Pancreas (tissue), 10 donors: ENCODE data around the gene NSUN6. TPM values are rescaled to one million over a fixed set of nuclear protein-coding genes. Genes with fewer than 3 reads are reported as not detected.
A peak's percentile ranks its signal among the peaks of the same experiment; 100 is the strongest.
"Not testable (repeated sequence)": the region's sequence is repeated elsewhere in the genome, so short reads cannot be mapped to it uniquely, and the experiment has no call there.

Experiments used
- ATAC-seq, 4 donors: fragments of 200-7000 bp; cut with Tn5 transposase; one replicate each; pipeline versions ENCODE4 v1.8.0 to v1.9.1; 2020; ENCODE audit warnings: mild to moderate bottlenecking in 4 of 4, moderate library complexity in 4 of 4
- DNase-seq, 6 donors: peaks; one replicate each; pipeline ENCODE4 v3.0.0-alpha.2; 2020
- FAIRE-seq: peaks from 2 replicates; lab custom pipeline; 2012; peaks lifted over from hg19 to GRCh38; lab: Jason Lieb, UNC
- H3K27ac ChIP-seq, 4 donors: fragments of 200-600 bp; sonication (generic); 1 replicate in 3 of 4; 2 replicates in 1 of 4; pipeline versions ENCODE4 v1.5.0 to v1.8.0; 2020
- H3K27me3 ChIP-seq, 4 donors: fragments of 200-600 bp; one replicate each; pipeline ENCODE4 v1.8.0; 2021
- H3K36me3 ChIP-seq, 3 donors: fragments of 200-600 bp; sonication (generic) in 1 of 3; one replicate each; pipeline versions ENCODE4 v1.5.0 to v1.8.0; 2020 to 2021
- H3K4me1 ChIP-seq, 3 donors: fragments of 200-600 bp; one replicate each; pipeline ENCODE4 v1.8.0; 2021
- H3K4me3 ChIP-seq, 4 donors: fragments of 200-600 bp; sonication (generic) in 2 of 4; one replicate each; pipeline versions ENCODE4 v1.5.0 to v1.8.0; 2020 to 2021
- H3K9me3 ChIP-seq, 4 donors: fragments of 200-600 bp; one replicate each; pipeline ENCODE4 v1.8.0; 2021
- CTCF ChIP-seq, 4 donors: fragments of 200-600 bp; sonication (generic) in 3 of 4; IDR thresholded peaks; one replicate each; pipeline versions ENCODE4 v1.5.0 to v1.8.0; 2021; ENCODE audit warnings: antibody characterized with exemption in 4 of 4
- WGBS, 2 donors: extraction: QIAGEN DNeasy Blood & Tissue Kit; methylation state at CpG; one replicate each; pipeline ENCODE4 v1.1.7; 2013; 5-methylcytosine and 5-hydroxymethylcytosine counted together
- intact Hi-C, 3 donors: fragments of 100-400 bp; cut with DNase I; formaldehyde crosslinking; loops; one replicate each; pipeline versions ENCODE4 v1.11.1 to v1.14.2; 2022
- polyA plus RNA-seq, 2 donors: library from polyadenylated mRNA; stranded (reverse); fragments of 200-250 nt; gene quantifications; one replicate each; pipeline ENCODE4 v1.2.3, GENCODE V29; 2013
- total RNA-seq, 6 donors: library from RNA; stranded (reverse); fragmentation: NEBNext Ultra II Directional in 4 of 6; extraction: Animal tissue kit (Norgen Biotek cat#: 25700) in 4 of 6; gene quantifications; one replicate each; pipeline versions ENCODE4 v1.2.1 to v1.2.4, GENCODE V29; 2021 to 2023
- donor health status: healthy with polysubstance abuse.
- donor health status: DM: no; HTN: no; CAD: no; lungs with moderate emphysema.
- donor health status: DM: no; HTN: no; CAD: no.
- donor health status: control.
- donor health status: control.
- donor health status: Bipolar disorder and iron deficiency.
- donor health status: DM: yes; HTN: yes; CAD: no.
- donor health status: DM: no; HTN: no; CAD: no.
- donor health status: DM: no; HTN: no; CAD: no.
- donor health status: DM: yes; HTN: yes; CAD: no.

NSUN6 gene
- total and polyA plus RNA-seq, 8 donors: 7.3 to 16.5 (median 8.5) TPM

GRCh38 chr10:18647945-18648344 is 3.4 kb downstream of the NSUN6 start:
- intact Hi-C loops: no loop called here
- Histone ChIP-seq H3K4me3 (no peak overlapping the region), H3K9me3 (no peaks in the 10 kb centered on the region), H3K27me3 (no peaks in the 10 kb centered on the region), H3K27ac (no peak overlapping the region), H3K4me1 (peaks cover 0 to 12% (median 3%) of the 10 kb centered on the region in 3 donors), H3K36me3 (peaks cover 0 to 5% (median 0%) of the 10 kb centered on the region in 3 donors)
- DNase-seq: no peak
- ATAC-seq: no peak
- WGBS, 2 donors: 93 to 98% methylated on average over 3 of the region's 3 CpGs
- TF ChIP-seq CTCF (IDR thresholded peaks at IDR 0.05): no peak
- no peak for FAIRE-seq

GRCh38 chr10:18647151-18647550 is 4.2 kb downstream of the NSUN6 start:
- Histone ChIP-seq H3K9me3 (no peaks in the 10 kb centered on the region), H3K4me3 (no peak overlapping the region), H3K36me3 (peaks cover 0 to 5% (median 0%) of the 10 kb centered on the region in 3 donors), H3K4me1 (peaks cover 0 to 10% (median 2%) of the 10 kb centered on the region in 3 donors), H3K27ac (no peak overlapping the region), H3K27me3 (no peaks in the 10 kb centered on the region)
- no peak for TF ChIP-seq CTCF (IDR thresholded peaks at IDR 0.05)
- ATAC-seq (no peak), DNase-seq (no peak), FAIRE-seq (no peak)
- 94 to 95% methylated on average over 2 of the region's 2 CpGs for WGBS, 2 donors
- intact Hi-C loops: no loop called here

DNA sequence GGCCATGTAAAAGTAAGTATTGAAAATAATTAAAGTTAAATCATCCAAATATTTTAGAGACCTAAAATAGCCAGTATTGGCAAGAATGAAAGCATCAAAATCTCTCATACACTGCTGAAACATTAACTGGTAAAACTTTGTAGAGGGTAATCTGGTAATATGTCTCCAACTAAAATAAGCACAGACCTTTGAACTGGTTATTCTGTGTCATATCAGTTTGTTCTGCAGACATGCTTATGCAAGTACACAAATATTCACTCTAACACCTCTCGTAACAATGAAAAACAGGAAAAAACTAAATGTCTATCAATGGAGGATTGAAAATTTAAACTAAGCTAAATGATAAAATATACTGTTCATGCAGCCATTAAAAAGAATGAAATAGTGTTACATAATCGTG is 11.7 kb downstream of the NSUN6 start:
- Histone ChIP-seq H3K4me1 (peaks cover 4 to 15% (median 8%) of the 10 kb centered on the region in 3 donors), H3K27ac (peak overlapping the region in 2 of 4 donors; percentile 25 to 44)
- ATAC-seq: peak; percentile 41 to 74 (median 60)
- FAIRE-seq: peak; percentile 63
- H3K4me3 ChIP-seq, H3K27me3 ChIP-seq, H3K9me3 ChIP-seq, intact Hi-C loops, H3K36me3 ChIP-seq, DNase-seq: not testable (repeated sequence)
- WGBS, 2 donors: 44 to 46% methylated on average over 2 of the region's 2 CpGs

- H3K36me3 ChIP-seq, H3K27me3 ChIP-seq, H3K4me3 ChIP-seq, DNase-seq, H3K9me3 ChIP-seq, intact Hi-C loops: not testable (repeated sequence)
- FAIRE-seq (peak; percentile 61), ATAC-seq (peak; percentile 72 to 82 (median 82))
- 31% methylated on average over 1 of the region's 1 CpG for WGBS, 2 donors
- Histone ChIP-seq H3K4me1 (peaks cover 4 to 15% (median 8%) of the 10 kb centered on the region in 3 donors), H3K27ac (peak overlapping the region in 2 of 4 donors; percentile 13 to 73)
These were observed 14.0 kb downstream of the NSUN6 start for GRCh38 chr10:18637400-18637799.

DNA sequence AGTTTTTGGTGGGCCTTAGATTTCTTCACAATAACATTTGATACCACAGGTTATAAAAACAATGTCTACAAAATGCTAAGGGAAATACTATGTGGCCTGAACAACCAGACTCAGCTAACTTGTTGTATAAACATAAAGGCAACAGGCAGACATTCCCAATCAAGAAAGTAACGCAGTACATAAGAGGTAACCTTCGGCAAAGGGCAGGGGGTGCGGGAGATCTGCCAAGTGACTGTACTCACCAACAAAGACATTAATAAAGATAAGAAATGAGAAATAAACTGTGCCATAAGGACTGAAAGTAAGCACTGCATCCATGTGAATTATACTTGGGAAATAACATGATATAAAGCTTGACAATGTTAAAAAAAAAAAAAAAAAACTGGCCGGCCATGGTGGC is 15.4 kb downstream of the NSUN6 start:
- H3K4me3 ChIP-seq: no peak overlapping the region
- TF ChIP-seq CTCF (IDR thresholded peaks at IDR 0.05): no peak
- H3K27me3 ChIP-seq: no peaks in the 10 kb centered on the region
- DNase-seq (peak in 2 of 6 donors; percentile 20 to 52), ATAC-seq (peak; percentile 35 to 51 (median 46)), FAIRE-seq (no peak)
- H3K27ac ChIP-seq: peak overlapping the region in 2 of 4 donors; percentile 27 to 66
- no peaks in the 10 kb centered on the region for H3K9me3 ChIP-seq
- WGBS, 2 donors: 50 to 59% methylated on average over 4 of the region's 4 CpGs
- intact Hi-C loops: no loop called here
- H3K36me3 ChIP-seq: peaks cover 0 to 3% (median 0%) of the 10 kb centered on the region in 3 donors
- H3K4me1 ChIP-seq: peaks cover 4 to 15% (median 8%) of the 10 kb centered on the region in 3 donors

GRCh38 chr10:18632500-18632899 is 18.9 kb downstream of the NSUN6 start:
- 82 to 89% methylated on average over 2 of the region's 3 CpGs for WGBS, 2 donors
- H3K9me3 ChIP-seq, H3K27ac ChIP-seq, FAIRE-seq, ATAC-seq, DNase-seq, H3K36me3 ChIP-seq, H3K27me3 ChIP-seq, H3K4me3 ChIP-seq, H3K4me1 ChIP-seq, intact Hi-C loops: not testable (repeated sequence)

DNA sequence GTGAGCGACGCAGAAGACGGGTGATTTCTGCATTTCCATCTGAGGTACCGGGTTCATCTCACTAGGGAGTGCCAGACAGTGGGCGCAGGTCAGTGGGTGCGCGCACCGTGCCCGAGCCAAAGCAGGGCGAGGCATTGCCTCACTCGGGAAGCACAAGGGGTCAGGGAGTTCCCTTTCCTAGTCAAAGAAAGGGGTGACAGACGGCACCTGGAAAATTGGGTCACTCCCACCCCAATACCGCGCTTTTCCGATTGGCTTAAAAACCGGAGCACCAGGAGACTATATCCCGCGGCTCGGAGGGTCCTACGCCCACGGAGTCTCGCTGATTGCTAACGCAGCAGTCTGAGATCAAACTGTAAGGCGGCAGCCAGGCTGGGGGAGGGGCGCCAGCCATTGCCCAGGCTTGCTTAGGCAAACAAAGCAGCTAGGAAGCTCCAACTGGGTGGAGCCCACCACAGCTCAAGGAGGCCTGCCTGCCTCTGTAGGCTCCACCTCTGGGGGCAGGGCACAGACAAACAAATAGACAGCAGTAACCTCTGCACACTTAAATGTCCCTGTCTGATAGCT is 23.9 kb downstream of the NSUN6 start:
- H3K9me3 ChIP-seq, H3K27me3 ChIP-seq, H3K36me3 ChIP-seq, H3K4me1 ChIP-seq, intact Hi-C loops, FAIRE-seq: not testable (repeated sequence)
- WGBS, 2 donors: 2 to 6% methylated on average over 25 of the region's 25 CpGs
- Histone ChIP-seq H3K27ac (peak overlapping the region; percentile 31 to 73 (median 52)), H3K4me3 (peak overlapping the region; percentile 28 to 55 (median 42))
- peak in 3 of 4 donors; percentile 16 to 43 (median 31) for ATAC-seq
- peak; percentile 74 to 89 (median 80) for DNase-seq
